Measurements from ENCODE around the gene BCO1. TPM values are rescaled to one million over a fixed set of nuclear protein-coding genes. Genes with fewer than 3 reads are reported as not detected.

BCO1 gene
- total and polyA plus RNA-seq, 2 of the 4 experiments (the other 2 are of a cell fraction) = not detected

DNA sequence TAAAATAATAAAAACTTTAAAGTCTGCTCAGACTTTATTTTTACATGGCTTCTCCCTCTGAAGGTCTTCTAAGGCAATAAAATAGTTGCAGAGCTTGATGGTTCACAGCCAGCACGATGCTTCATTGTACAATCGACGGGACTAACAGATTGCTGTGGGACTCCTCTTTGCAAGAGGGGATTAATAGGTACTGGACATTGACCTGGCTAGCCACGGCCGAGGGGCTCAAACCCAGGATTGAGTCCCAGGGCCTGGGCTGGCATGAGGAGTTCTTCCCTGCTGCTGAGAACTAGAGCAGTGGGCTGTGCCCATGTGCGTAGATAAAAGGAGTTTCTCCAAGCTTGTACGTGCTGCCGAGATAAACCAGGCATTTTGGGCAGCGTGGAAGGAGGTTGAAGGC, 52.6 kb downstream of the BCO1 start:
- Histone ChIP-seq H3K9me1 (ENCODE audit: insufficient read depth, low read length) (no peaks in the 10 kb centered on the region), H3K27me3 (ENCODE audit: control insufficient read depth, insufficient read depth, low read length) (0 out of 2 replicates have a peak, but pooled peaks cover 2% of the 10 kb centered on the region), H2BK20ac (ENCODE audit: low read depth, low read length) (no peak overlapping the region), H3K9ac (ENCODE audit: low read depth, low read length) (no peak overlapping the region), H3K23ac (ENCODE audit: low read depth, low read length) (no peak overlapping the region), H3K56ac (ENCODE audit: extremely low read depth, insufficient read depth, low read length) (no peak overlapping the region), H3K18ac (ENCODE audit: low read depth, low read length) (no peak overlapping the region), H4K91ac (ENCODE audit: insufficient read depth, low read depth, low read length) (no peak overlapping the region), H3K14ac (replicated peaks; ENCODE audit: low read depth, low read length) (no peak overlapping the region), H4K8ac (ENCODE audit: low read depth in 2 of 2, low read length in 2 of 2) (no peak overlapping the region), H3K27ac (ENCODE audit: insufficient read depth, low read length) (no peak overlapping the region), H2BK5ac (ENCODE audit: low read depth, low read length, poor library complexity, severe bottlenecking) (no peak overlapping the region), H3K4me2 (ENCODE audit: low read depth, low read length) (no peak overlapping the region), H2BK120ac (ENCODE audit: low read depth, low read length) (no peak overlapping the region), H2AFZ (replicated peaks; ENCODE audit: low read length, poor library complexity) (no peak overlapping the region), H4K20me1 (ENCODE audit: insufficient read depth, low read length) (no peaks in the 10 kb centered on the region), H3K4me1 (ENCODE audit: control insufficient read depth, insufficient read depth, low read length) (no peaks in the 10 kb centered on the region), H3K79me1 (ENCODE audit: low read depth in 1 of 2, low read length in 2 of 2) (no peaks in the 10 kb centered on the region), H3K36me3 (ENCODE audit: control insufficient read depth, insufficient read depth, low read length) (no peaks in the 10 kb centered on the region), H3K4ac (ENCODE audit: low read depth, low read length) (no peak overlapping the region), H3K4me3 (ENCODE audit: insufficient read depth, low read depth, low read length) (no peak overlapping the region), H2BK15ac (ENCODE audit: low read depth, low read length) (no peak overlapping the region), H2AK5ac (ENCODE audit: low read depth, low read length) (no peak overlapping the region), H3K9me3 (ENCODE audit: control insufficient read depth, insufficient read depth, low read length) (no peaks in the 10 kb centered on the region), H2AK9ac (replicated peaks; ENCODE audit: low read depth, low read length, poor library complexity) (no peak overlapping the region), H4K5ac (ENCODE audit: low read depth, low read length) (no peak overlapping the region)
- ATAC-seq (ENCODE audit: low read depth) = no peak
- 80% methylated on average over 4 of the region's 9 CpGs; no CpG with 5 or more reads in 1 of the 2 experiments for WGBS, 2 experiments (ENCODE audit: extremely low coverage in 2 of 2, insufficient read length in 1 of 2)
- ChIA-PET POLR2A (ENCODE audit: unreplicated experiment) (no interaction called here), CTCF (no interaction called here)
- intact Hi-C loops (cut with micrococcal nuclease) = no loop called here
- no peak for TF ChIP-seq RAD21 (IDR thresholded peaks at IDR 0.05; ENCODE audit: low read length)
- no peak for TF ChIP-seq CEBPB (IDR thresholded peaks at IDR 0.05; ENCODE audit: low read depth, low read length)
- no peak for TF ChIP-seq BHLHE40 (IDR thresholded peaks at IDR 0.05; ENCODE audit: low read depth, low read length)
- no peak for TF ChIP-seq RFX5 (IDR thresholded peaks at IDR 0.05; ENCODE audit: low read depth, low read length)
- TF ChIP-seq MXI1 (IDR thresholded peaks at IDR 0.05; ENCODE audit: borderline replicate concordance, low read depth, low read length) = no peak
- TF ChIP-seq MAFK (IDR thresholded peaks at IDR 0.05; ENCODE audit: low read depth, low read length) = no peak
- TF ChIP-seq MAZ (IDR thresholded peaks at IDR 0.05; ENCODE audit: borderline replicate concordance, low read depth, low read length) = no peak
- TF ChIP-seq, protein P1, sequence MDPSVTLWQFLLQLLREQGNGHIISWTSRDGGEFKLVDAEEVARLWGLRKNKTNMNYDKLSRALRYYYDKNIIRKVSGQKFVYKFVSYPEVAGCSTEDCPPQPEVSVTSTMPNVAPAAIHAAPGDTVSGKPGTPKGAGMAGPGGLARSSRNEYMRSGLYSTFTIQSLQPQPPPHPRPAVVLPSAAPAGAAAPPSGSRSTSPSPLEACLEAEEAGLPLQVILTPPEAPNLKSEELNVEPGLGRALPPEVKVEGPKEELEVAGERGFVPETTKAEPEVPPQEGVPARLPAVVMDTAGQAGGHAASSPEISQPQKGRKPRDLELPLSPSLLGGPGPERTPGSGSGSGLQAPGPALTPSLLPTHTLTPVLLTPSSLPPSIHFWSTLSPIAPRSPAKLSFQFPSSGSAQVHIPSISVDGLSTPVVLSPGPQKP (IDR thresholded peaks at IDR 0.05; ENCODE audit: borderline replicate concordance, low read depth, low read length) = no peak
- DNase-seq = no peak
- no TSS peak for BruUV-seq (replicated peaks)
- dilution Hi-C loops (cut with HindIII; ENCODE audit: low sequenced_read_pairs, unreplicated experiment) = no loop called here
- in situ Hi-C loops (cut with MboI; ENCODE audit: low sequenced_read_pairs) = no loop called here

All from IMR-90 (cell line).